Occipital lobe (tissue), 2 donors: ENCODE measurements around the gene SLC27A1. TPM values are rescaled to one million over a fixed set of nuclear protein-coding genes. Genes with fewer than 3 reads are reported as not detected.
"Not testable (repeated sequence)": the region's sequence is repeated elsewhere in the genome, so short reads cannot be mapped to it uniquely, and the experiment has no call there.

Source experiments
- DNase-seq: peaks from one replicate; lab custom pipeline; 2025; lab: John Stamatoyannopoulos, UW
- total RNA-seq: library from RNA; depleted of rRNA; stranded (reverse); fragments of >200 nt; gene quantifications from one replicate; pipeline ENCODE4 v1.2.3, GENCODE V29; 2014

SLC27A1 gene
- total RNA-seq, 1 donor from 2014 or later: 14.2 TPM

DNA sequence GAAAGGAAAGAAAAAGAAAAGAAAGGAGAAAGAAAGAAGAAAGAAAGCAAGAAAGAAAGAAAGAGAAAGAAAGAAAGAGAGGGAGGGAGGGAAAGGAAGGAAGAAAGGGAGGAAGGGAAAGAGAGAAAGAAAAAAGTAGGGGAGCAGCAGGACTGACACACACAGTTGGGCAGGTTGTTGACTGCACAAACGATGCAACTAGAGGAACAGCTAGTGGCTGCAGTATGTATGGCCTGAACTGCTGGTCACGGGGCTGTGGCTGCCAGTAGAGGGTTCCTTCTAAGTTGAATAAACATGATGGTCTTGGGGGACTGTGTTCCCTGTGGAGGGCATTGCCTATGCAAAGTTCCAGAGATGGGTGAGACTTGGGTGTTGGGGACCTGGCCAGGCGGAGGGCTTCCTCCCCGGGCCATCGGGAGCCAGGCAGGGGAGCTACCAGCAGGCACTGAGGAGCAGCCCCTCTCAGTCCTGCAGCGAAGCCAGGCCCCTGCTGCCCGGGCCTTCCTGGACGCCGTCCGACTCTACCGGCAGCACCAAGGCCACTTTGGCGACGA, 68.4 kb downstream of the SLC27A1 start:
- no peak for DNase-seq

DNA sequence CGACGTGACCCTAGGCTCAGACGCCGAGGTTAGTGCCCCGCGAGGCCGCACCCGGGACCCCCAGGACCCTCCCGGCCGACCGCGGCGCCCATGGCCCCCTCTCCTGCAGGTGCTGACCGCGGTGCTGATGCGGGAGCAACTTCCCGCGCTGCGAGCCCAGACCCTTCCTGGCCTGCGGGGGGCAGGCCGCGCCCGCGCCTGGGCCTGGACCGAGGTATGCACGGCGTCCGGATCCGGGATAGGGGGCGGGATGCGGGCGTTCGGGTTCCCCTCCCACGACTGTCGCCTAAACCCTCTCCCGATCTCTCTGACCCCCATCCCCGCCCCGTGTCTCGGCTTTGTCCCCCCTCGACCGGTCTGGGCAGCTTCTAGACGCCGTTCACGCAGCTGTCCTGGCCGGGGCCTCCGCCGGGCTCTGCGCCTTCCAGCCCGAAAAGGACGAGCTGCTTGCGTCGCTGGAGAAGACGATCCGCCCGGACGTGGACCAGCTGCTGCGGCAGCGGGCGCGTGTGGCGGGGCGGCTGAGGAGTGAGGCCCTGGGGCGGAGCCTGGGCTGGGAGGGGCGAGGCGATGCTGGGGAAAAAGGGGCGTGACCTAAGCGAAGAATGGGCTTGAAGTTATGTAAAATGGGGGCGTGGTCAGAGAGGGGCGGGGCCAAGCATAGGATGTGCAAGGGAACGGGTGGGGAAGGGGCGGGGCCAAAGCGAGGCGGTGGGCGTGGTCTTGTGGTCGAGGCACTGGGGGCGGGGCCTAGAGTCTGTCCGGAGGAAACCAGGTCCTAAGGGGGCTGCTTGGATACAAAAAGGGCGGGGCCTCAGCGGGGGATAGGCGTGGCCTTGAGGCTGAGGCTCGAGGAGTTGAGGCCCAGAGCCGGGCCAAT, 69.2 kb downstream of the SLC27A1 start:
- peak; percentile 77 for DNase-seq

DNA sequence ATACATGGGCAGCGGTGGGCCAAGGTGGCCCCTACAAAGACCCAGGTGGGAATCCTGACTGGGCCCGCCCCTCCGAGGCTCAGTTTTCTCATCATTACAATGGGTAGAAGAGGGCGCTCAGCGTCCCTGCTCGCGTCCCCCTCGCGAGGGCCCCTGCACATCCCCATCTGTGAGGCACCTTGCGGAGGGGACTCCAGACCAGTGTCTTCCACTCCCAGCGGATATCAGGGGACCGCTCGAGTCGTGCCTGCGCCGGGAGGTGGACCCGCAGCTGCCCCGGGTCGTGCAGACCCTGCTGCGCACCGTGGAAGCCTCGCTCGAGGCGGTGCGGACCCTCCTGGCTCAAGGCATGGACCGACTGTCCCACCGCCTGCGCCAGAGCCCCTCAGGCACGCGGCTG, 69.8 kb downstream of the SLC27A1 start:
- DNase-seq: no peak

DNA sequence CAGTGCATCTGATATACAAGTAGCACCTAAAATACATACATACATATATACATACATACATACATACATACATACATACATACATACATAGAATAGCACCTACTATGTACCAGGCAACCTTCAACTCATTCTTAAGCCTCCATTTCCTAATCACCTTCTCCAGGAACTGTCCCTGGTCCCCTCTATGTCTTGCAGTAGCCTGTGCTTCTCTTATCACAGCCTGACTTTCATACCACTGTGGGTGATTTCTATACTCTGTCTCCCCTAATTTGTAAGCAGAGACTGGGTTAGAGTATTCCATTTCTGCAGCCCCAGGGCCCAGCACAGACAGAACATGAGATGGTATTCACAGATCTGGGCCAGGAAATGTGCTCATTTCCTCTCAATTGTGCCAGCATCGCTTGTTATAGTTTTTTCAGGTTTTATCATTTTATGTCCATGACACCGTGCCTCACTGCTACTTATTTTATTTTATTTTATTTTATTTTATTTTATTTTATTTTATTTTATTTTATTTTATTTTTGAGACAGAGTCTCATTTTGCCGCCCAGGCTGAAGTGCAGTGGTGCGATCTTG, 70.9 kb downstream of the SLC27A1 start:
- DNase-seq: no peak

DNA sequence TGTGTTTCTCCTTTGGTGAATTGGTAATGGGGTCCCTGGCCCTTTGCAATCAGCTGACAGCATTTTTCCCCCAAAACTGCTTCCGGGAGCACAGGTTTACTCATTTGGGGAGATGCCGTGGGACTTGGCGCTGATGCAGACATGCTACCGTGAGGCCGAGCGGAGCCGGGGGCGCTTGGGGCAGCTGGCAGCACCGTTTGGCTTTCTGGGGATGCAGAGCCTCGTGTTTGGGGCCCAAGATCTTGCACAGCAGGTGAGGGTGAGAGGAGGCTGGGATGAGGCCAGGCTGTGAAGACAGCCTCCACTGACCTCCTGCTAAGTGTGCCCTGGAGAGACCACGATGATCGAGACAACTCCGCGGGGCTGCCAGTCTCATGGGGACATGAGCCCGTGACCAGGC, 71.7 kb downstream of the SLC27A1 start:
- DNase-seq: no peak

DNA sequence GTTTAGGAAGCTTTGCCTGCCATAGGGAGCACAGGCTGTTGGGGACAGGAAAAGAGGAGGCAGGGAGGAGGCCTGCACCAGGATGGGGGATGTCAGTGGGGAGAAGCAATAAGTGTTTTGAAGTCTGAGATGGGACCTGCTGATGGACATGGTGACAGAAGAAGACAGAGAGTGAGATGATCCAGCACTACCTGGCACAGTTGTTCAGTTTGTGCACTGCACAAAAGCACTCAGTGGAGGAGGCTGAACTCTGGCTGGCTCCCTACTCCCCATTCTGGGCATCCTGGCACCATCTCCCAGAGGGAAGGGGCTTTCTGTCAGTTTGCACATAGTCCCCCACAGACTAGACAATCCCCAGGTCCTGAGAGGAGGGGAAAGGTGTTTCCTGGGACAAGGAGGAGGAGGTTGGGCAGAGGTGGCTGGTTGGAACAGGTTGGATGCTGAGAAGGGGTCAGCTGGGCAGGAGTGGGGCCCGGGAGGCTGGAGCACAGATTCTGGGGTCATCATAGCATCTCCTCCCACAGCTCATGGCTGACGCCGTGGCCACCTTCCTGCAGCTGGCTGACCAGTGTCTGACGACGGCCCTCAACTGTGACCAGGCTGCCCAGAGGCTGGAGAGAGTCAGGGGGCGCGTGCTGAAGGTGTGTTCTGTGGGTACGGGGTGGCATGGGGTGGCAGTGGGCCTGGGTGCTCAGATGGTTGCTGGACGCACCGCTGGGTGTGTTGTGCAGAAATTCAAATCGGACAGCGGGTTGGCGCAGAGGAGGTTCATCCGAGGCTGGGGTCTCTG, 72.7 kb downstream of the SLC27A1 start:
- DNase-seq: no peak

DNA sequence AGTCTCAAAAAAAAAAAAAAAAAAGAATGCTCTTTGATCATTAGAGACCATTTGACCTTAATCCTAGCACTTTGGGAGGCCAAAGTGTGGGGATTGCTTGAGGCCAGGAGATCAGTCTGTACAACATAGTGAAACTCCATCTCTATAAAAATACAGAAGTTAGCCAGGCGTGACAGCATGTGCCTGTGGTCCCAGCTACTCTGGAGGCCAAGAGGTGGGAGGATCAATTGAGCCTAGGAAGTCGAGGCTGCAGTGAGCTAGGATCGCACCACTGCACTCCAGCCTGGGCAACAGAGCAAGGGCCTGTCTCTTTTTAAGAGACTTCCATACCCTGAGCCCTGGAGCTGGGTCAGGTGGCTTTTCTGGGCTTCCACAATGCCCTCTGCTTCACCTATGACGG, 73.7 kb downstream of the SLC27A1 start:
- DNase-seq: no peak

DNA sequence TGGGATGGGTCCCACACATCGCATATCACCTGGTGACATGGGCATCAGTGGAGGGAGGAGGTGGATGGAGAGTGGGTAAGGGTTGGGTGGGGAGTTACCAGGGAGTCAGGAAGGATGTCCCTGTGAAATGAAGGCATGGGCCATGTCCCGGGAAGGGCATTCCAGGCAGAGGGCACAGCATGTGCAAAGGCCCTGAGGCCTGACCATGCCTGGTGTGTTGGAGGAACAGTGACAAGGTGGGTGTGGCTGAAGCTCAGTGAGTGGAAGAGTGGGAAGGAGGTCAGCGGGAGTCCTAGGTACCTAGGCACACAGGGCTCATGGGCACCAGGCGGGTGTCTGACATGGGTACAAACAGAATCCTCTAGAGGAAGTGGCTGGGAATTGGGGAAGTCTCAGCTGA, 74.1 kb downstream of the SLC27A1 start:
- no peak for DNase-seq

DNA sequence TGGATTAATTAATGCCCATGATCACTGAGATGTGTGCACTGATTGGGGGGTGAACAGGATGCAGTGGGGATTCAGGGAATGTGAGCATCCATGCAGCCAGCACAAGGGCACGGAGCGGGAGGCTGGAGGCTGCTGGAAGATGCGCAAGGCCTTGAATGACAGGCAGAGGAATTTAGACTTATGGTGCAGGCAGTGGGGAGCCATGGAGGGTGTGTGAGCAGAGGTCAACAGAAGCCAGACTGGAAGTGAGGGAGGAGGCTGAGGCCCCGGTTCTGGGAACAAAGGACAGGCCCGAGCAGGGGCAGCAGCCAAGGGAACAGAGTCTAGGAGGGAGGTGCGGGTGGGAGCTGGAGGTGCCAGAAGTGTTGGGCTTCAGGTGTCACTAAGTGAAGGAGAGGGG, 77.8 kb downstream of the SLC27A1 start:
- DNase-seq: no peak

DNA sequence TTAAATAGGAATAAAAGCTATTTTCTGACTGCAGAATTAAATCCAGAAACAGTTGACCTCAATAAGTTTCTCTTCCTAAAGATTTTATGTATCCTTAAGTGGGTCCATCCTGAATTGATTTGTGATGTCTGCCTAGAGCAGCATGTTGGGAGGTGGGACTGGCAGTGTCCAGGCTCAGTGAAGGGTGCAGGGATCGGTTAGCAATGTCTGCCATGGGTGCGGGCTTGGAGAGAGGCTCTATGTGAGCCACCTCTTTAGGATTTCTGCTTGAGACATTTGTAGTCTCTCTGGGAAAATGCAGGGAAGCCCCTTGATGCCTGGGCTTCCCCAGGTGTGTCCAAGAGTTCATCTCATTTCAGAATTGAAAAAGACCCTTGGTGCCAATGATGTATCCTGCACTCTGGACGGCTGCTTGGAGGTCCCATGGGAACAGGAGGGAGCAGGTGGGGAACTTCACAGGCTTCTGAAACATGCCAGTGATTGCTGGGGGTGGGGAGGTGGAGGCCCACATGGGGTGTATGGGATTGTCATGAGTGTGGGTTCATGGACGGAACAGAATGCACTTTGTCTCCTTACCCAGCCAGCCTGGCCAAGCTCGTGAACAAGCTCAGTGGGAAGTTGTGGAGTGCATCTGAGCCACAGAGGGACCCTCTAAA, 78.9 kb downstream of the SLC27A1 start:
- no peak for DNase-seq

DNA sequence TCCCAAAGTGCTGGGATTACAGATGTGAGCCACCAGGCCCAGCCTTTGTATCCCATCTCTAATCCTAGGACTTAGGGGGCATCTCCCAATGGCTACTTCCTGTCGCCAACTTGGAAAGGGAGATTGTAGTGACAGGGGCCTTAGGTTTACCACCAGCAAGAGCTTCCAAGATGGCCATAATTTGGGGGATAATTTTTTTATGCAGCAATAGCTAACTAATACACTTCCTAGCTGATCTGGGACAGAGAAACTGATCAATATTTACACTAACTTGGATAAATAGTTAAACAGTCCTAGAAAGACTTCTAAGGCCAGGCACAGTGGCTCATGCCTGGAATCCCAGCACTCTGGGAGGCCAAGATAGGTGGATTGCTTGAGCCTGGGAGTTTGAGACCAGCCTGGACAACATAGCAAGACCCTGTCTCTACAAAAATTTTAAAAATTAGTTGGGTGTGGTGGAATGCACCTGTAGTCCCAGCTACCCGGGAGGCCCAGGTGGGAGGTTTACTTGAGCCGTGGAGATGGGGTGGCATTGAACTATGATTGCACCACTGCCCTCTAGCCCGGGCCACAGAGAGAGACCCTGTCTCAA, 79.8 kb downstream of the SLC27A1 start:
- DNase-seq: no peak

DNA sequence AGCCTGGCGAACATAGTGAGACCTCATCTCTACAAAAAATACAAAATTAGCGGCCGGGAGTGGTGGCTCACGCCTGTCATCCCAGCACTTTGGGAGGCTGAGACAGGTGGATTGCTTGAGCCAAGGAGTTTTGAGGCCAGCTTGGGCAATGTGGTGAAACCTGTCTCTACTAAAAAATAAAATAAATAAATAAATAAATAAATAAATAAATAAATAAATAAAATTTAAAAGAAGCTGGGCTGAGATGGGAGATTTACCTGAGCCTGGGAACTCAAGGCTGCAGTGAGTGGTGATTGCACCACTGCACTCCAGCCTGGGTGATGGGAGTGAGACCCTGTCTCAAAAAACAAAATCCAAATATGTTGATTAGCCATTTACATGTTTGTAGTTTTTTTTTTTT, 82.4 kb downstream of the SLC27A1 start:
- not testable (repeated sequence) for DNase-seq

DNA sequence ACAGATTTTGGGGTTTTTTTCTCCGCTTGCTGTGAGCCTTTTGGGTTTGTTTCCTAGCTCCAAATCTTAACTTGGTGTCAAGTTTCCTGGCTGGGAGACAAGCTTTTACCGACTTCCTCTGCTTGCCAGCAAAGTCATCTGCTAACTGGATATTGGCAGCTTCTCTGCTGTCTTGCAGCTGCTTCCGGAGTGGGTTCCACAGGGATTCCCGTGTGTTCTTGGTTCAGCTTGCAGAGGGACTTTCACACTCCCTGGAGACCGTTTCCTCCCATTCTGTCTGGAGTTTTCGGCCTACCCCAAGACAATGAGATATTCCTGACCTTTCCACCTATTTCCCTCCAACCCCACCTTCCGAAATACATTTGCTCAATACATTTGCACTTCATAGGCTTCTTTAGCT, 82.9 kb downstream of the SLC27A1 start:
- peak; percentile 13 for DNase-seq

DNA sequence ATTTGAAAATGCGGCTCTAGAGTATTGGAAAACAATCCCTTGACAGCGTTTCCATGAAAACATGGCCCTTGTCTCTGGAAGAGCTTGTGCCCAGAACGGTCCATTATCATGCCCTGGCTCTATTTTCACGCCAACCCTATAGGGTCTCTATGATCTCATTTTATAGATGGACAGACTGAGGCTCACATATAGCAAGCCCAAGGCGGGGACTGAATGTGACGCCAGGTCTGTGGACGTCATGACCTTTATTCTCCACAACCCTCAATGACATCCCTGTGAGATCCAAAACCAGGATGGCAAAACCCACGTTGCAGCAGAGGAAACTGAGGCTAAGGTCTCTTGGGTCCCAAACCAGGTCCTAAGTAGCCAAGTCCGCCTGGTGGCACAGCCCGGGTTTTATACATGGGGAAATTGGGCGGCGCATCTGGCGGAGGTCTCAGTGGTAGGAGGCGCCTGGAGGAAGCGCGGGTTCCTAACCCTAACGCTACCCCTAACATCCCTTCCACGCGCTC, 84.7 kb downstream of the SLC27A1 start:
- DNase-seq: no peak

DNA sequence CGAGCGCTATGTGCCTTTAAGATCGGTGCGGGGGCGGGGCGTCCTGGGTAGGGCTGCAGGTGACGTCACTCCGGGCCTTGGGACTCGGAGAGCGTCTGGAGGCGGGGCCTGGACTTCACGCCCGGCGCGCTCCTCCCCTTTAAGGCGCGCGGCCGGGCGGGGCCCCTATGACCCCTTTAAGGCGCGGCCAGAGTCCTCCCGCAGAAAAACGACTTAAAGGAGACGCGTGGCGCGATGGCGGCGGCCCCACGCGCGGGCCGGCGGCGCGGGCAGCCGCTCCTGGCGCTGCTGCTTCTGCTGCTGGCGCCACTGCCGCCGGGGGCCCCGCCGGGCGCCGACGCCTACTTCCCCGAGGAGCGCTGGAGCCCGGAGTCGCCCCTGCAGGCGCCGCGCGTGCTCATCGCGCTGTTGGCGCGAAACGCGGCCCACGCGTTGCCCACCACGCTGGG, 85.2 kb downstream of the SLC27A1 start, which contains the start of gene COLGALT1:
Gene COLGALT1, plus strand, starts transcription at position 170 of the 449 bp plus-strand sequence. Its CDS starts 65 bp downstream, at position 235.
- DNase-seq: peak; percentile 95

Other genes with a start within 250 kb of the SLC27A1 start
- 1.4 TPM for gene OCEL1, start 244.3 kb upstream of the SLC27A1 start, total RNA-seq
- gene NR2F6, start 224.6 kb upstream of the SLC27A1 start, total RNA-seq: 9.8 TPM
- 0.47 TPM for gene USHBP1, start 205.8 kb upstream of the SLC27A1 start, total RNA-seq
- gene BABAM1, start 203.1 kb upstream of the SLC27A1 start, total RNA-seq: 59.0 TPM
- 0.94 TPM for gene ANKLE1, start 188.6 kb upstream of the SLC27A1 start, total RNA-seq
- 20.6 TPM for gene ABHD8, start 167.1 kb upstream of the SLC27A1 start, total RNA-seq
- gene MRPL34, start 164.7 kb upstream of the SLC27A1 start, total RNA-seq: 9.0 TPM
- 10.0 TPM for gene DDA1, start 161.0 kb upstream of the SLC27A1 start, total RNA-seq
- gene ANO8, start 135.7 kb upstream of the SLC27A1 start, total RNA-seq: 29.6 TPM
- gene GTPBP3, start 133.0 kb upstream of the SLC27A1 start, total RNA-seq: 23.2 TPM
- gene PLVAP, start 93.2 kb upstream of the SLC27A1 start, total RNA-seq: 0.94 TPM
- gene CCDC194, start 76.3 kb upstream of the SLC27A1 start, total RNA-seq: not detected
- 3.3 TPM for gene BST2, start 64.9 kb upstream of the SLC27A1 start, total RNA-seq
- 19.3 TPM for gene MVB12A, start 50.5 kb upstream of the SLC27A1 start, total RNA-seq
- 0.94 TPM for gene TMEM221, start 21.9 kb upstream of the SLC27A1 start, total RNA-seq
- gene NXNL1, start 9.6 kb upstream of the SLC27A1 start, total RNA-seq: not detected
- 36.3 TPM for gene PGLS, start 41.1 kb downstream of the SLC27A1 start, total RNA-seq
- gene COLGALT1, start 85.1 kb downstream of the SLC27A1 start, total RNA-seq: 20.7 TPM
- 29.6 TPM for gene UNC13A, start 217.8 kb downstream of the SLC27A1 start, total RNA-seq
- gene MAP1S, start 249.0 kb downstream of the SLC27A1 start, total RNA-seq: 42.0 TPM